Cardiac muscle cell (in vitro differentiated cells and primary cell): ENCODE data around the gene PDE7B. TPM values are rescaled to one million over a fixed set of nuclear protein-coding genes. Genes with fewer than 3 reads are reported as not detected.

Experiments
- DNase-seq, 2 donors: peaks; one replicate each; pipeline versions ENCODE4 v3.0.0 to v3.0.0-alpha.2; 2010 to 2017; ENCODE audit warnings: low read depth in 1 of 2, low spot score in 1 of 2
- H3K27ac ChIP-seq: fragments of 200-600 bp; sonication (generic); 2 replicates; pipeline ENCODE4 v1.5.1; 2016
- H3K27me3 ChIP-seq: fragments of 200-600 bp; sonication (generic); 2 replicates; pipeline ENCODE4 v1.6.0; 2016; ENCODE audit warnings: control low read depth
- H3K36me3 ChIP-seq: fragments of 200-600 bp; sonication (generic); 2 replicates; pipeline ENCODE4 v1.5.1; 2016; ENCODE audit warnings: control low read depth
- H3K4me1 ChIP-seq: fragments of 200-600 bp; sonication (generic); 2 replicates; pipeline ENCODE4 v1.8.1; 2017; ENCODE audit warnings: low read depth, mild to moderate bottlenecking, mixed run types
- H3K4me3 ChIP-seq: fragments of 200-600 bp; sonication (generic); 2 replicates; pipeline ENCODE4 v1.5.1; 2016; ENCODE audit warnings: mild to moderate bottlenecking
- H3K9me3 ChIP-seq: fragments of 200-600 bp; sonication (generic); 2 replicates; pipeline ENCODE4 v1.5.1; 2017; ENCODE audit warnings: low read depth, mild to moderate bottlenecking, control low read depth
- polyA plus RNA-seq: library from polyadenylated mRNA; unstranded; fragments of >200 nt; fragmentation: Nextera tagmentation; extraction: Ambion mirVana; gene quantifications from 2 replicates; pipeline ENCODE4 v1.2.1, GENCODE V29; 2016
- total RNA-seq: library from RNA; depleted of rRNA; stranded (reverse); fragments of >200 nt; gene quantifications from 2 replicates; pipeline ENCODE4 v1.2.3, GENCODE V29; 2016
- TF ChIP-seq, protein P1 (sequence below): IDR thresholded peaks from 2 replicates; pipeline ENCODE4 v1.5.1; 2012; ENCODE audit warnings: low read depth, mild to moderate bottlenecking, low read length

Gene PDE7B
- total and polyA plus RNA-seq, 2 experiments from 2014 or later = 0.04 to 0.60 TPM

DNA sequence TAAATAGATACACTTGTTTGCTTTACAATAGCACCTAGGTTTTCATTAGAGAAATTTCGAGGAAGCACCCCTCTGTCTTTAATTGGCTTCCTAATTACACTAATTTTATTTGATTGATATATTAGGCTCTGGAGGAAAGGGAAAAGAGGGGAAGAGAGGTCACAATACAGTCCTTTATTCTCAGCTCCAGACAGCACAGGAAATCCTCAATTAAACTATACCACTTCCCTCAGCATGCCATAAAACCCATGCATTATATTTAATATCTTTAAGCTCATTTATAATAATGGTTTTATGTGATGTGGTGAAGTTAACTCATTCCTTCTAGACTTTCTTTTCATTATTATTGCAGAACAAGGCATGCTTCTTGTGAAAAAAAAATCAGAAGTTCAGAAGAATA lies 17.7 kb upstream of the PDE7B start:
- TF ChIP-seq, protein P1, sequence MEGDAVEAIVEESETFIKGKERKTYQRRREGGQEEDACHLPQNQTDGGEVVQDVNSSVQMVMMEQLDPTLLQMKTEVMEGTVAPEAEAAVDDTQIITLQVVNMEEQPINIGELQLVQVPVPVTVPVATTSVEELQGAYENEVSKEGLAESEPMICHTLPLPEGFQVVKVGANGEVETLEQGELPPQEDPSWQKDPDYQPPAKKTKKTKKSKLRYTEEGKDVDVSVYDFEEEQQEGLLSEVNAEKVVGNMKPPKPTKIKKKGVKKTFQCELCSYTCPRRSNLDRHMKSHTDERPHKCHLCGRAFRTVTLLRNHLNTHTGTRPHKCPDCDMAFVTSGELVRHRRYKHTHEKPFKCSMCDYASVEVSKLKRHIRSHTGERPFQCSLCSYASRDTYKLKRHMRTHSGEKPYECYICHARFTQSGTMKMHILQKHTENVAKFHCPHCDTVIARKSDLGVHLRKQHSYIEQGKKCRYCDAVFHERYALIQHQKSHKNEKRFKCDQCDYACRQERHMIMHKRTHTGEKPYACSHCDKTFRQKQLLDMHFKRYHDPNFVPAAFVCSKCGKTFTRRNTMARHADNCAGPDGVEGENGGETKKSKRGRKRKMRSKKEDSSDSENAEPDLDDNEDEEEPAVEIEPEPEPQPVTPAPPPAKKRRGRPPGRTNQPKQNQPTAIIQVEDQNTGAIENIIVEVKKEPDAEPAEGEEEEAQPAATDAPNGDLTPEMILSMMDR = no peak
- H3K36me3 ChIP-seq = no peaks in the 10 kb centered on the region
- H3K27ac ChIP-seq = no peak overlapping the region
- H3K27me3 ChIP-seq = no peaks in the 10 kb centered on the region
- H3K9me3 ChIP-seq = no peaks in the 10 kb centered on the region
- H3K4me1 ChIP-seq = no peaks in the 10 kb centered on the region
- H3K4me3 ChIP-seq = no peak overlapping the region
- no peak for DNase-seq

DNA sequence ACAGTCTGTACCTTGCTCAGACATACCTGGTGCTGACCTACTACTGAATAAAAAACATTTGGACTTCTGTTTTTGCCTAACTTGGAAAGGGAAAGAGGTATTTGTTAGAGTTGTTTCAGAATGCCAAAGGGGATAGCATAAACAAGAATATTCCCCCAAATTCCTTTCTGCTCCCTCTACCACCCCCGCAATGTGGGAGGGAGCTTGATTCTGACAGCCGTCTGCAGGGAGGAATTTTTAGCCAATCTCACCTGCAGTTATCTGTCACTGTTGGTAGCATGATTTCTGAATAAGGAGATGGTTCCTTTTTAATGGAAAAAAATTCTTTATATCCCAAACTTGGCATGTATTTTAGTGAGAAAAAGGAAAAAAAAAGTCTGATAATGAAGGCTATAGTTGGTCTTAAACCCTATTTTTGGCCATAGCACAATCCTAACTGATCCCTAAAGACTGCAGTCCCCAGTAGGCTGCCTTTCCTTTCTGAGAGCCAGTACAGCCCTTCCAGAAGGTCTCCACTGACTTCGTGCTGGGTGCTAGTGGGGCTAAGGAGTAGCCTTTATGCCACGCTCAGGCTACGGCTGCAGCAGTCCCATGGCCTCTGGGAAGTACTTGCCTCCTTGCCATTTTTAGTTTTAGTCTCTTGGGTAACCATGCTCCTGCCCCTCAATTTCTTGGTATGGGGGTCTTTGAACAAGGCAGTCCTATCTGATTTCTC lies 13.6 kb upstream of the PDE7B start:
- TF ChIP-seq, protein P1 = no peak
- Histone ChIP-seq H3K27ac (no peak overlapping the region), H3K4me3 (no peak overlapping the region), H3K36me3 (no peaks in the 10 kb centered on the region), H3K4me1 (no peaks in the 10 kb centered on the region), H3K27me3 (no peaks in the 10 kb centered on the region), H3K9me3 (no peaks in the 10 kb centered on the region)
- DNase-seq = no peak

GRCh38 chr6:135839121-135839520 lies 12.4 kb upstream of the PDE7B start:
- TF ChIP-seq, protein P1 = no peak
- no peak for DNase-seq
- Histone ChIP-seq H3K9me3 (no peaks in the 10 kb centered on the region), H3K4me1 (no peaks in the 10 kb centered on the region), H3K27ac (no peak overlapping the region), H3K36me3 (no peaks in the 10 kb centered on the region), H3K4me3 (no peak overlapping the region), H3K27me3 (no peaks in the 10 kb centered on the region)

DNA sequence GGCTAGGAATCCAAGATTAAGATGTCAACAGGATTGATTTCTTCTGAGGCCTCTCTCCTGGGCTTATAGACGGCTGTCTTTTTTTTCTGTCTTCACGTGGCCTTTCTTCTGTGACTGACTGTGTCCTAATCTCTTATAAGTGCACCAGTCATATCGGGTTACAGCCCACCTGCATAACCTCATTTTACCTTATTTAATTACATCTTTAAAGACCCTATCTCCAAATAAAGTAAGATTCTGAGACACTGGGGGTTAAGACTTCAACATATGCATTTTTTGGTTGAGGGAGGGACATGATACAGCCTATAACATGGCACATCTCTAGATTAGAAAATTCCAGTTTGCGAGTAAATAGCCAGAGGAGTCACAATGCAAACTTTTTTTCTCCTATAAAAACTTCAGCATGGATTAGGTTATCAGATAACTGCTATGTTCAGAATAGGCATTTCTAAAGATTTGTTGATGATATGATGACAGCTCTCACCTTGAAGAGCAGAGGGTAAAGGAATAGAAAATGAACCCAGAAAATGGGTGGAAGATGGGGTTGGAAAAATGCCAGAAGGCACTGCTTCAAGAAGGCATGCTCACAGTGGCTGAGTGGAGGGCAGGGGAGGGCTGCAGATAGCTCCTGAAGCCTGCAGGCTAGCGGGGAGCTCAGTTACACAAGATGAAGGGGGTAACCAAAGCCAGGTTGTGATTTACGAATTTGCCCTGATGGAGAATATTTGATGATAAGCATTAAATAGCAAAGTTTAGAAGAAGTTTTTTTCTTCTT lies 8.7 kb upstream of the PDE7B start:
- H3K27ac ChIP-seq = no peak overlapping the region
- TF ChIP-seq, protein P1 = no peak

GRCh38 chr6:135850882-135851281 lies 619 bp upstream of the PDE7B start:
- H3K4me3 ChIP-seq = no peak overlapping the region
- no peak overlapping the region for H3K27ac ChIP-seq
- TF ChIP-seq, protein P1 = no peak
- no peaks in the 10 kb centered on the region for H3K4me1 ChIP-seq
- H3K36me3 ChIP-seq = no peaks in the 10 kb centered on the region
- no peaks in the 10 kb centered on the region for H3K9me3 ChIP-seq
- DNase-seq = no peak
- no peaks in the 10 kb centered on the region for H3K27me3 ChIP-seq

More for the DNA sequence above, 8.7 kb upstream of the PDE7B start:
- Histone ChIP-seq H3K4me3 (no peak overlapping the region), H3K27me3 (no peaks in the 10 kb centered on the region), H3K4me1 (no peaks in the 10 kb centered on the region), H3K9me3 (no peaks in the 10 kb centered on the region), H3K36me3 (no peaks in the 10 kb centered on the region)
- no peak for DNase-seq
